ENCODE results near the gene XAGE1A.
"Not testable (repeated sequence)": the region's sequence is repeated elsewhere in the genome, so short reads cannot be mapped to it uniquely, and the experiment has no call there.

Gene XAGE1A

DNA sequence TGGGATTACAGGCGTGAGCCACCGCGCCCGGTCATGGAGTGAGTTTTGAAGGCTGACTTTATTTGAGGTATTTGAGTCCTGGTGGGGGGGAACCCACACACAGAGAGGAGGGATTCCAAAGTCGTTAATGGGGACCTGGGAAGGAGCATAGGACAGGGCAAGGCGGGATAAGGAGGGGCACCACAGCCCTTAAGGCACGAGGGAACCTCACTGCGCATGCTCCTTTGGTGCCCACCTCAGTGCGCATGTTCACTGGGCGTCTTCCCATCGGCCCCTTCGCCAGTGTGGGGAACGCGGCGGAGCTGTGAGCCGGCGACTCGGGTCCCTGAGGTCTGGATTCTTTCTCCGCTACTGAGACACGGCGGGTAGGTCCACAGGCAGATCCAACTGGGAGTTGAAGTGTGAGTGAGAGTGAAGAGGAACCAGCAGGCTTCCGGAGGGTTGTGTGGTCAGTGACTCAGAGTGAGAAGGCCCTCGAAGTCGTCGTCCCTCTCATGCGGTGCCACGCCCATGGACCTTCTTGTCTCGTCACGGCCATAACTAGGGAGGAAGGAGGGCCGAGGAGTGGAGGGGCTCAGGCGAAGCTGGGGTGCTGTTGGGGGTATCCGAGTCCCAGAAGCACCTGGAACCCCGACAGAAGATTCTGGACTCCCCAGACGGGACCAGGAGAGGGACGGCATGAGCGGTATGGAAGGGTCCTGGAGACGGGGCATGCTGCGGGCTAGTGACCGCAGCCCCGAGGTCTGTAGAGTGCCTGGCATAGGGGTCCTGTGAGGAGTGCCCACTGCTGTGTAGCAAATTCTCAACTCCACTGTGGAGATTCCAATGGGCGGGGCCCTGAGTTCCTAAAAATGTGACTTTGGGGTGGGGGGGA, at the start of gene XAGE1A:
Gene XAGE1A, plus strand, starts transcription at position 264 of the 874 bp plus-strand sequence. CDS start 1,554 bp downstream, outside the sequence.
- H3K4me3 ChIP-seq (ENCODE audit: low read depth in 1 of 2, low read length in 2 of 2); ATAC-seq (ENCODE audit: insufficient read depth, low read depth): not testable (repeated sequence)

DNA sequence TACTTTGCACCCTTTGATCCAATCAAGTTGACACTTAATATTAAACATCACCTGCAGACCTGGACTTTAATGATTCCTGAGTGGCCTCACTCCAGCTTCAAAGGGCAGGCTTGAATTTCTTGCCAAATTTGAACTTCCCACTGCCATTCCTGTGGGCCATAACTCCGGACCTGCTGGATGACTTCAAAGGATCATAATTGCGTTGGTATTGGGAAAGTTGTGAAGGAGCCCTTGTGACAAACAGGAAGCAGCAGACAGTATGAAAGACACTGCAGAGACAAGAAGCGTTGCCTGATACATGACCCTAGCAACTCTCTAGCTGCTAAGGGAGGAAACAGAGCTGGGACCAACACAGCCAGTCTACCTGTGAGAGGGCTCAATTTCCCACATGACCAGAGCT, 43.6 kb upstream of the XAGE1A start:
- H3K9me3 ChIP-seq (ENCODE audit: insufficient read depth, low read length, severe bottlenecking); H4K20me1 ChIP-seq (ENCODE audit: insufficient read depth, low read length); ATAC-seq (ENCODE audit: insufficient read depth, low read depth); H3K27ac ChIP-seq (ENCODE audit: low read length); H3K4me2 ChIP-seq (ENCODE audit: insufficient read depth, low read length); H2AFZ ChIP-seq (ENCODE audit: low read depth, low read length); DNase-seq; H3K4me1 ChIP-seq (ENCODE audit: insufficient read depth, low read length); H3K9ac ChIP-seq (ENCODE audit: low read depth, low read length); H3K4me3 ChIP-seq (ENCODE audit: low read depth in 1 of 2, low read length in 2 of 2); H3K27me3 ChIP-seq (ENCODE audit: insufficient read depth, low read length, poor library complexity); H3K79me2 ChIP-seq (ENCODE audit: insufficient read depth, low read length); H3K36me3 ChIP-seq (ENCODE audit: insufficient read depth, low read length): not testable (repeated sequence)

More for the DNA sequence above, at the start of gene XAGE1A:
- not testable (repeated sequence) for H3K79me2 ChIP-seq (ENCODE audit: insufficient read depth, low read length); H2AFZ ChIP-seq (ENCODE audit: low read depth, low read length); H3K27ac ChIP-seq (ENCODE audit: low read length); H3K9me3 ChIP-seq (ENCODE audit: insufficient read depth, low read length, severe bottlenecking); H3K27me3 ChIP-seq (ENCODE audit: insufficient read depth, low read length, poor library complexity); H3K9ac ChIP-seq (ENCODE audit: low read depth, low read length); H3K4me1 ChIP-seq (ENCODE audit: insufficient read depth, low read length); H3K4me2 ChIP-seq (ENCODE audit: insufficient read depth, low read length); DNase-seq; H3K36me3 ChIP-seq (ENCODE audit: insufficient read depth, low read length); H4K20me1 ChIP-seq (ENCODE audit: insufficient read depth, low read length)

DNA sequence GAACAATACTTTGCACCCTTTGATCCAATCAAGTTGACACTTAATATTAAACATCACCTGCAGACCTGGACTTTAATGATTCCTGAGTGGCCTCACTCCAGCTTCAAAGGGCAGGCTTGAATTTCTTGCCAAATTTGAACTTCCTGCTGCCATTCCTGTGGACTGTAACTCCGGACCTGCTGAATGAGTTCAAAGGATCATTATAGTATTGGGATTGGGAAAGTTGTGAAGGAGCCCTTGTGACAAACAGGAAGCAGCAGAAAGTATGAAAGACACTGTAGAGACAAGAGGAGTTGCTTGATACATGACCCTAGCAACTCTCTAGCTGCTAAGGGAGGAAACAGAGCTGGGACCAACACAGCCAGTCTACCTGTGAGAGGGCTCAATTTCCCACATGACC, 24.3 kb upstream of the XAGE1A start:
- ATAC-seq (ENCODE audit: insufficient read depth, low read depth); H3K4me2 ChIP-seq (ENCODE audit: insufficient read depth, low read length); DNase-seq; H3K9me3 ChIP-seq (ENCODE audit: insufficient read depth, low read length, severe bottlenecking); H3K4me3 ChIP-seq (ENCODE audit: low read depth in 1 of 2, low read length in 2 of 2); H3K4me1 ChIP-seq (ENCODE audit: insufficient read depth, low read length); H3K9ac ChIP-seq (ENCODE audit: low read depth, low read length); H3K36me3 ChIP-seq (ENCODE audit: insufficient read depth, low read length); H4K20me1 ChIP-seq (ENCODE audit: insufficient read depth, low read length); H2AFZ ChIP-seq (ENCODE audit: low read depth, low read length); H3K27me3 ChIP-seq (ENCODE audit: insufficient read depth, low read length, poor library complexity); H3K27ac ChIP-seq (ENCODE audit: low read length); H3K79me2 ChIP-seq (ENCODE audit: insufficient read depth, low read length): not testable (repeated sequence)

DNA sequence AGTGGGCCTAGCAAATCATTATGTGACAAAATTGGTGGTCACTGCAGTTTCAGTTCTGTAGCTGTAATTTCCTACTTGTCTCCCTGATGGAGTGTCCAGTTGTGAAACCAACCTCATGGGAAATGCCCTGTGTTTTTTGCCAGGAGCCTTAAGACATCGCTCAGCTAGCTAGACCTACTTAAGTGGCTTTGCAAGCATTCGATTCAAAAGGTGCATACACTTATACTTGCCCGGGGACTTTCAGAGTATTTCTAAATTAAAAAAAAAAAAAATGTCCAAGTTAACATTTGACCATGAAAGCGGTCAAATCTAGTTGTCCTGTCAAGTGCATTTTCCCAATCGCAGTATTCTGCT, 788 bp downstream of the XAGE1A start:
- not testable (repeated sequence) for H3K4me1 ChIP-seq (ENCODE audit: insufficient read depth, low read length); H3K4me3 ChIP-seq (ENCODE audit: low read depth in 1 of 2, low read length in 2 of 2); H3K27me3 ChIP-seq (ENCODE audit: insufficient read depth, low read length, poor library complexity); H4K20me1 ChIP-seq (ENCODE audit: insufficient read depth, low read length); ATAC-seq (ENCODE audit: insufficient read depth, low read depth); DNase-seq; H3K79me2 ChIP-seq (ENCODE audit: insufficient read depth, low read length); H3K9me3 ChIP-seq (ENCODE audit: insufficient read depth, low read length, severe bottlenecking); H3K4me2 ChIP-seq (ENCODE audit: insufficient read depth, low read length); H3K27ac ChIP-seq (ENCODE audit: low read length); H2AFZ ChIP-seq (ENCODE audit: low read depth, low read length); H3K9ac ChIP-seq (ENCODE audit: low read depth, low read length); H3K36me3 ChIP-seq (ENCODE audit: insufficient read depth, low read length)

DNA sequence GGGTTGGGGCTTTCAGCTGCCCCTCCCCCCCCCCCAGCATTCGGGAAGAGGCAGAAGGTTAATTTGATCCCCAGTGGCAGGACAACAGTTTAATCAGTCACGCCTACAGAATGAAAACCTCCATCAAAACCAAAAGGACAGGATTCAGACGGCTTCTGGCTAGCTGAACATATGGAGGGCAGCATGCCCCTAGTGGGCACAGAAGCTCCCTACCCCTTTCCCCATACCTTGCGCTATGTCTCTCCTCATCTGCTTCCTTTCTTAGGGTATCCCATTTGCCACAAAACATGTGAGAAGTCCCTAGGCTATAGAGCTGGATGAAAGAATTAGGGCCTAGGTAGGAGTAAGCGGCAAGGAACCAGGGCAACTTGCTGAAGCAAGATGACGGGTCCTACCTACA, 5.8 kb downstream of the XAGE1A start:
- not testable (repeated sequence) for H3K4me3 ChIP-seq (ENCODE audit: low read depth in 1 of 2, low read length in 2 of 2); H4K20me1 ChIP-seq (ENCODE audit: insufficient read depth, low read length); H3K4me1 ChIP-seq (ENCODE audit: insufficient read depth, low read length); ATAC-seq (ENCODE audit: insufficient read depth, low read depth); H3K79me2 ChIP-seq (ENCODE audit: insufficient read depth, low read length); H3K27me3 ChIP-seq (ENCODE audit: insufficient read depth, low read length, poor library complexity); H3K9ac ChIP-seq (ENCODE audit: low read depth, low read length); H3K9me3 ChIP-seq (ENCODE audit: insufficient read depth, low read length, severe bottlenecking); DNase-seq; H3K27ac ChIP-seq (ENCODE audit: low read length); H3K4me2 ChIP-seq (ENCODE audit: insufficient read depth, low read length); H2AFZ ChIP-seq (ENCODE audit: low read depth, low read length); H3K36me3 ChIP-seq (ENCODE audit: insufficient read depth, low read length)

GRCh38 chrX:52504551-52504950, 8.9 kb downstream of the XAGE1A start:
- Histone ChIP-seq H3K79me2 (ENCODE audit: insufficient read depth, low read length) (no peaks in the 10 kb centered on the region), H3K9ac (ENCODE audit: low read depth, low read length) (no peak overlapping the region), H3K27ac (ENCODE audit: low read length) (no peak overlapping the region), H3K4me2 (ENCODE audit: insufficient read depth, low read length) (no peak overlapping the region), H3K4me3 (ENCODE audit: low read depth in 1 of 2, low read length in 2 of 2) (no peak overlapping the region), H2AFZ (ENCODE audit: low read depth, low read length) (no peak overlapping the region), H3K9me3 (ENCODE audit: insufficient read depth, low read length, severe bottlenecking) (no peaks in the 10 kb centered on the region), H4K20me1 (ENCODE audit: insufficient read depth, low read length) (no peaks in the 10 kb centered on the region), H3K36me3 (ENCODE audit: insufficient read depth, low read length) (no peaks in the 10 kb centered on the region), H3K27me3 (ENCODE audit: insufficient read depth, low read length, poor library complexity) (no peaks in the 10 kb centered on the region), H3K4me1 (ENCODE audit: insufficient read depth, low read length) (no peaks in the 10 kb centered on the region)
- DNase-seq (no peak), ATAC-seq (ENCODE audit: insufficient read depth, low read depth) (no peak)
- TF ChIP-seq CTCF (IDR thresholded peaks at IDR 0.05; ENCODE audit: borderline replicate concordance, extremely low read depth, low read length, poor library complexity, severe bottlenecking) (no peak), EZH2 (IDR thresholded peaks at IDR 0.05; ENCODE audit: borderline replicate concordance, low read depth, low read length, severe bottlenecking) (no peak)
